ENCODE data around the gene UBXN10.

- TF ChIP-seq, protein P1, sequence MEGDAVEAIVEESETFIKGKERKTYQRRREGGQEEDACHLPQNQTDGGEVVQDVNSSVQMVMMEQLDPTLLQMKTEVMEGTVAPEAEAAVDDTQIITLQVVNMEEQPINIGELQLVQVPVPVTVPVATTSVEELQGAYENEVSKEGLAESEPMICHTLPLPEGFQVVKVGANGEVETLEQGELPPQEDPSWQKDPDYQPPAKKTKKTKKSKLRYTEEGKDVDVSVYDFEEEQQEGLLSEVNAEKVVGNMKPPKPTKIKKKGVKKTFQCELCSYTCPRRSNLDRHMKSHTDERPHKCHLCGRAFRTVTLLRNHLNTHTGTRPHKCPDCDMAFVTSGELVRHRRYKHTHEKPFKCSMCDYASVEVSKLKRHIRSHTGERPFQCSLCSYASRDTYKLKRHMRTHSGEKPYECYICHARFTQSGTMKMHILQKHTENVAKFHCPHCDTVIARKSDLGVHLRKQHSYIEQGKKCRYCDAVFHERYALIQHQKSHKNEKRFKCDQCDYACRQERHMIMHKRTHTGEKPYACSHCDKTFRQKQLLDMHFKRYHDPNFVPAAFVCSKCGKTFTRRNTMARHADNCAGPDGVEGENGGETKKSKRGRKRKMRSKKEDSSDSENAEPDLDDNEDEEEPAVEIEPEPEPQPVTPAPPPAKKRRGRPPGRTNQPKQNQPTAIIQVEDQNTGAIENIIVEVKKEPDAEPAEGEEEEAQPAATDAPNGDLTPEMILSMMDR (IDR thresholded peaks at IDR 0.05) = no peak
- TF ChIP-seq POLR2A (IDR thresholded peaks at IDR 0.05) = no peak
These were observed 2.2 kb upstream of the UBXN10 start for GRCh38 chr1:20183616-20184271.

Data from uterus (tissue), 2 donors.